Endothelial cell of umbilical vein (primary cell): Measurements from ENCODE around the gene TOM1L2. TPM values are rescaled to one million over a fixed set of nuclear protein-coding genes. Genes with fewer than 3 reads are reported as not detected.

Source experiments
- BruUV-seq: library from RNA; stranded (reverse); fragments of 400-500 nt; replicated peaks from 2 replicates; lab custom pipeline; 2021; lab: Mats Ljungman, UMichigan
- CTCF ChIA-PET: fragments of 300-600, 350-600 bp; sonication (Branson Sonifier 250); formaldehyde crosslinking; loops from one replicate; lab custom pipeline; 2021; ENCODE audit warnings: antibody characterized with exemption, inconsistent platforms; lab: Charles Lee
- POLR2A ChIA-PET: fragments of 300-600, 350-600 bp; sonication (Branson Sonifier 250); formaldehyde crosslinking; loops from one replicate; lab custom pipeline; 2021; ENCODE audit warnings: antibody characterized with exemption, inconsistent platforms; lab: Charles Lee
- DNase-seq: peaks from one replicate; pipeline ENCODE4 v3.0.0-alpha.2; 2011; ENCODE audit warnings: low read depth, low spot score
- FAIRE-seq: peaks from 2 replicates; lab custom pipeline; 2011; peaks lifted over from hg19 to GRCh38; lab: Jason Lieb, UNC
- H2AFZ ChIP-seq: 2 replicates; pipeline ENCODE4 v1.6.0; 2012; ENCODE audit warnings: low read depth, low read length, control low read depth, inconsistent platforms
- H3K27ac ChIP-seq: 2 replicates; pipeline ENCODE4 v1.5.1; 2011; ENCODE audit warnings: low read depth, mild to moderate bottlenecking, control low read depth, low read length, moderate library complexity; ENCODE audit not compliant: insufficient read depth
- H3K27me3 ChIP-seq, 2 experiments: 2 replicates each; pipeline versions ENCODE4 v1.6.0 to v1.6.1; 2011; ENCODE audit warnings: low read length in 2 of 2, mixed read lengths in 1 of 2; ENCODE audit not compliant: control insufficient read depth in 2 of 2, insufficient read depth in 2 of 2
- H3K36me3 ChIP-seq, 2 experiments: 2 replicates in 1 of 2; 3 replicates in 1 of 2; pipeline ENCODE4 v1.5.1; 2011; ENCODE audit warnings: low read length in 2 of 2, mild to moderate bottlenecking in 1 of 2, moderate library complexity in 1 of 2; ENCODE audit not compliant: control insufficient read depth in 2 of 2, insufficient read depth in 2 of 2; ENCODE audit errors: extremely low read depth in 1 of 2
- H3K4me1 ChIP-seq: 3 replicates; pipeline ENCODE4 v1.5.1; 2011; ENCODE audit warnings: mild to moderate bottlenecking, low read length; ENCODE audit not compliant: control insufficient read depth, insufficient read depth; ENCODE audit errors: extremely low read depth
- H3K4me2 ChIP-seq: 2 replicates; pipeline ENCODE4 v1.6.1; 2011; ENCODE audit warnings: low read length, control low read depth, mixed read lengths; ENCODE audit not compliant: insufficient read depth
- H3K4me3 ChIP-seq, 3 experiments: fragments of 200-600 bp in 1 of 3; sonication (generic), shearing (Covaris generic) in 1 of 3; replicated peaks in 1 of 3; 2 replicates each; pipeline ENCODE4 v1.5.1; 2011 to 2016; ENCODE audit warnings: control low read depth in 3 of 3, low read length in 3 of 3, mild to moderate bottlenecking in 2 of 3, inconsistent platforms in 1 of 3, low read depth in 1 of 3, moderate library complexity in 1 of 3; ENCODE audit not compliant: insufficient read depth in 1 of 3
- H3K79me2 ChIP-seq: 2 replicates; pipeline ENCODE4 v1.6.0; 2012; ENCODE audit warnings: low read length, inconsistent platforms; ENCODE audit not compliant: control insufficient read depth, insufficient read depth
- H3K9ac ChIP-seq: replicated peaks from 2 replicates; pipeline ENCODE3; 2011; ENCODE audit warnings: low read length, control low read depth; ENCODE audit not compliant: insufficient read depth; ENCODE audit errors: extremely low read depth
- H3K9me1 ChIP-seq: replicated peaks from 3 replicates; pipeline ENCODE4 v1.6.0; 2011; ENCODE audit warnings: mild to moderate bottlenecking, low read length; ENCODE audit not compliant: control insufficient read depth, insufficient read depth; ENCODE audit errors: extremely low read depth
- H3K9me3 ChIP-seq: replicated peaks from 2 replicates; pipeline ENCODE4 v1.5.1; 2012; ENCODE audit warnings: low read length, inconsistent platforms; ENCODE audit not compliant: control insufficient read depth, insufficient read depth
- H4K20me1 ChIP-seq: replicated peaks from 2 replicates; pipeline ENCODE3; 2011; ENCODE audit warnings: mild to moderate bottlenecking, low read length; ENCODE audit not compliant: control insufficient read depth, insufficient read depth; ENCODE audit errors: extremely low read depth
- EZH2 ChIP-seq: IDR thresholded peaks from 2 replicates; pipeline ENCODE4 v1.6.1; 2012; ENCODE audit warnings: borderline replicate concordance, low read depth, mild to moderate bottlenecking, moderate library complexity, low read length, inconsistent platforms; ENCODE audit not compliant: severe bottlenecking
- FOS ChIP-seq: IDR thresholded peaks from 2 replicates; pipeline ENCODE4 v1.6.1; 2011; ENCODE audit warnings: mild to moderate bottlenecking, low read length, moderate library complexity, borderline replicate concordance; ENCODE audit not compliant: insufficient read depth
- GATA2 ChIP-seq: IDR thresholded peaks from 2 replicates; pipeline ENCODE4 v1.7.0; 2011; ENCODE audit warnings: low read depth, mild to moderate bottlenecking, moderate library complexity, mixed read lengths, low read length; ENCODE audit not compliant: insufficient read length, insufficient read depth
- JUN ChIP-seq: IDR thresholded peaks from 2 replicates; pipeline ENCODE4 v1.6.1; 2011; ENCODE audit warnings: borderline replicate concordance, low read depth; ENCODE audit not compliant: insufficient read length, insufficient read depth
- MYC ChIP-seq: IDR thresholded peaks from one replicate; pipeline ENCODE4 v1.6.1; 2011; ENCODE audit warnings: mild to moderate bottlenecking, low read depth, low read length
- POLR2A ChIP-seq: IDR thresholded peaks from 2 replicates; pipeline ENCODE4 v1.6.1; 2012; ENCODE audit warnings: low read depth, mild to moderate bottlenecking, control low read depth, low read length
- POLR2AphosphoS5 ChIP-seq: IDR thresholded peaks from 2 replicates; pipeline ENCODE4 v1.6.1; 2012; ENCODE audit warnings: low read depth, mild to moderate bottlenecking, control low read depth, low read length, moderate library complexity; ENCODE audit not compliant: insufficient read depth
- dilution Hi-C: fragments of 300-500 bp; cut with MboI; formaldehyde crosslinking; loops from one replicate; pipeline ENCODE4 v1.15.0; 2019; ENCODE audit warnings: low sequenced_read_pairs; ENCODE audit not compliant: extremely low pct_ligation_motif_present
- intact Hi-C: fragments of 100-400 bp; cut with micrococcal nuclease; formaldehyde crosslinking; loops from one replicate; pipeline ENCODE4 v1.10.0; 2022
- polyA plus RNA-seq, 4 experiments: library from polyadenylated mRNA; depleted of rRNA in 3 of 4; stranded (reverse) in 3 of 4; unstranded in 1 of 4; fragments of >200 nt; gene quantifications; 2 replicates each; pipeline versions ENCODE4 v1.2.1 to v1.2.3, GENCODE V29; 2011 to 2012; ENCODE audit warnings: missing spikeins in 1 of 4
- total RNA-seq: library from RNA; stranded (reverse); gene quantifications from 2 replicates; pipeline ENCODE4 v1.2.3, GENCODE V29; 2021
- TF ChIP-seq, protein P1 (sequence below), 2 donors: IDR thresholded peaks; 1 replicate in 1 of 2; 2 replicates in 1 of 2; pipeline ENCODE4 v1.5.1; 2011; ENCODE audit warnings: low read length in 2 of 2, mild to moderate bottlenecking in 2 of 2, moderate library complexity in 2 of 2, control low read depth in 1 of 2, inconsistent platforms in 1 of 2, low read depth in 1 of 2; ENCODE audit not compliant: insufficient read depth in 1 of 2; ENCODE audit errors: extremely low read depth in 1 of 2

The TOM1L2 gene
- total and polyA plus RNA-seq, 2 donors (not counting 3 experiments of a cell fraction or from before 2014, with no cell fraction given) = 31.7 to 37.6 TPM

DNA sequence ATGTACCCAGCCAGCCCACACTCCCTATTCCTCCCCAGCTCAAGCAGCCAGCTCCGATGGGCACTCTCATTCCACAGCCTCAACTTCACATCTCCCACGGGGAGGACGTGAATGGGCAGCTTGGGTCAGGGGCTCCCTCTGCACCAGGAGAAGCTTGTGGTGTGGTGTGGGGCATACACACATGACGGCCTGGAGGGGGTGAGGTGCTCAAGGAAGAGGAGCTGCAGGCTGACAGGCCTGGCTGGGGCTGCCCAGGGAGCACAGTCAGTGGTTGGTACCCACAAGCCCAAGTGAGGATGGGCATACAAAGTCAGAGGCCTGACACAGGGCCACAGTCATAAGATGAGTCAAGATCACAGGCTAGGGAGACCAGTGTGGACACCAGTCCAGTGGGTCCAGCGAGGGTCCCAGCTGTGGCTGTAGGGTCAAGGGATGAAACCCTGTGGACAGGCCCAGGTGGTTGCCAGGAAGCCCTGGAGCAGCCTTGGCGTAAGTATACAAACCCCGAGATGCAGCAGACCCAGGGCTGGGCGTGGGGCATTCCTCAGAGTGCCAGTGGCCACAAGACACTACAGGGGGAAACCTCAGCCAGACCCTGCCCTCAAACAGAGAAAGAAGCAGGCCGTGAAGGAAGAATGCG is 4.9 kb upstream of the TOM1L2 start:
- Histone ChIP-seq H3K27ac (no peak overlapping the region), H3K9ac (no peak overlapping the region), H3K9me3 (no peaks in the 10 kb centered on the region), H3K4me2 (no peak overlapping the region), H4K20me1 (no peaks in the 10 kb centered on the region), H3K9me1 (no peaks in the 10 kb centered on the region), H3K79me2 (no peaks in the 10 kb centered on the region), H3K36me3 (no peaks in the 10 kb centered on the region), H3K27me3 (no peaks in the 10 kb centered on the region), H3K4me1 (peaks cover 5% of the 10 kb centered on the region), H2AFZ (no peak overlapping the region), H3K4me3 (no peak overlapping the region)
- dilution Hi-C loops (no loop called here), intact Hi-C loops (no loop called here)
- POLR2A ChIA-PET = no interaction called here
- no TSS peak for BruUV-seq
- CTCF ChIA-PET = interaction anchor here (1.1 kb wide), 1 partner anchor 9 kb away, joined by 4 read pairs; no protein-coding TSS in a partner anchor
- no peak for FAIRE-seq
- DNase-seq = no peak
- TF ChIP-seq GATA2 = no peak
- no peak for TF ChIP-seq POLR2A
- no peak for TF ChIP-seq FOS
- TF ChIP-seq, protein P1, sequence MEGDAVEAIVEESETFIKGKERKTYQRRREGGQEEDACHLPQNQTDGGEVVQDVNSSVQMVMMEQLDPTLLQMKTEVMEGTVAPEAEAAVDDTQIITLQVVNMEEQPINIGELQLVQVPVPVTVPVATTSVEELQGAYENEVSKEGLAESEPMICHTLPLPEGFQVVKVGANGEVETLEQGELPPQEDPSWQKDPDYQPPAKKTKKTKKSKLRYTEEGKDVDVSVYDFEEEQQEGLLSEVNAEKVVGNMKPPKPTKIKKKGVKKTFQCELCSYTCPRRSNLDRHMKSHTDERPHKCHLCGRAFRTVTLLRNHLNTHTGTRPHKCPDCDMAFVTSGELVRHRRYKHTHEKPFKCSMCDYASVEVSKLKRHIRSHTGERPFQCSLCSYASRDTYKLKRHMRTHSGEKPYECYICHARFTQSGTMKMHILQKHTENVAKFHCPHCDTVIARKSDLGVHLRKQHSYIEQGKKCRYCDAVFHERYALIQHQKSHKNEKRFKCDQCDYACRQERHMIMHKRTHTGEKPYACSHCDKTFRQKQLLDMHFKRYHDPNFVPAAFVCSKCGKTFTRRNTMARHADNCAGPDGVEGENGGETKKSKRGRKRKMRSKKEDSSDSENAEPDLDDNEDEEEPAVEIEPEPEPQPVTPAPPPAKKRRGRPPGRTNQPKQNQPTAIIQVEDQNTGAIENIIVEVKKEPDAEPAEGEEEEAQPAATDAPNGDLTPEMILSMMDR (IDR thresholded peaks at IDR 0.05; ENCODE audit: extremely low read depth in 1 of 2, insufficient read depth in 1 of 2, low read depth in 1 of 2, low read length in 2 of 2) = no peak
- no peak for TF ChIP-seq JUN
- no peak for TF ChIP-seq MYC
- no peak for TF ChIP-seq EZH2
- no peak for TF ChIP-seq POLR2AphosphoS5
